ENCODE data around the gene CPSF7. TPM values are rescaled to one million over a fixed set of nuclear protein-coding genes. Genes with fewer than 3 reads are reported as not detected.
"Not testable (repeated sequence)": the region's sequence is repeated elsewhere in the genome, so short reads cannot be mapped to it uniquely, and the experiment has no call there.

CPSF7 gene
- polyA plus RNA-seq, 3 donors: 12.5 to 67.5 (median 20.1) TPM

GRCh38 chr11:61472282-61472681 lies 42.5 kb upstream of the CPSF7 start:
- Mint-ChIP-seq H3K27me3 (ENCODE audit: low read depth in 3 of 3) (peaks cover 0 to 2% (median 0%) of the 10 kb centered on the region in 3 donors), H3K36me3 (peaks cover 41 to 46% of the 10 kb centered on the region in 2 donors), H3K4me3 (no peak overlapping the region), H3K9me3 (peaks cover 0 to 2% (median 0%) of the 10 kb centered on the region in 7 donors), H3K4me1 (no peaks in the 10 kb centered on the region), H3K27ac (peak overlapping the region in 1 of 7 donors; percentile 3)
- H2AFZ ChIP-seq (ENCODE audit: insufficient read depth, low read depth, low read length, poor library complexity, severe bottlenecking): no peak overlapping the region
- no peak overlapping the region for H3K4me2 ChIP-seq (replicated peaks; ENCODE audit: extremely low read depth, low read length, poor library complexity, severe bottlenecking)
- intact Hi-C loops (cut with micrococcal nuclease): no loop called here
- H3K4me1 ChIP-seq (ENCODE audit: control insufficient read depth in 1 of 2, insufficient read depth in 2 of 2, low read length in 2 of 2): no peaks in the 10 kb centered on the region
- no peak overlapping the region for H3K27ac ChIP-seq (ENCODE audit: low read depth in 1 of 2, low read length in 2 of 2)
- no peak overlapping the region for H3K9ac ChIP-seq (ENCODE audit: insufficient read depth, low read length, poor library complexity, severe bottlenecking)
- no peaks in the 10 kb centered on the region for H3K27me3 ChIP-seq (ENCODE audit: control insufficient read depth in 2 of 2, insufficient read depth in 2 of 2, low read length in 2 of 2)
- WGBS (ENCODE audit: insufficient coverage): no CpG with 5 or more reads among the region's 5 CpGs
- TF ChIP-seq CTCF (IDR thresholded peaks at IDR 0.05): no peak
- H3K36me3 ChIP-seq (replicated peaks in 1 of 2; ENCODE audit: control insufficient read depth in 1 of 2, insufficient read depth in 2 of 2, low read length in 2 of 2): peaks cover 22 to 45% of the 10 kb centered on the region in 2 donors
- no peak for DNase-seq
- H3K4me3 ChIP-seq (replicated peaks in 1 of 3; ENCODE audit: low read depth in 2 of 3, low read length in 3 of 3): no peak overlapping the region
- H4K20me1 ChIP-seq (ENCODE audit: insufficient read depth, low read length): no peaks in the 10 kb centered on the region
- H3K9me3 ChIP-seq (replicated peaks in 1 of 2; ENCODE audit: control insufficient read depth in 1 of 2, insufficient read depth in 1 of 2, low read length in 2 of 2): no peaks in the 10 kb centered on the region
- no peaks in the 10 kb centered on the region for H3K79me2 ChIP-seq (ENCODE audit: insufficient read depth, low read length)

GRCh38 chr11:61468002-61468401 lies 38.2 kb upstream of the CPSF7 start:
- Histone ChIP-seq H3K4me1 (ENCODE audit: control insufficient read depth in 1 of 2, insufficient read depth in 2 of 2, low read length in 2 of 2) (no peaks in the 10 kb centered on the region), H3K9me3 (replicated peaks in 1 of 2; ENCODE audit: control insufficient read depth in 1 of 2, insufficient read depth in 1 of 2, low read length in 2 of 2) (no peaks in the 10 kb centered on the region), H3K27me3 (ENCODE audit: control insufficient read depth in 2 of 2, insufficient read depth in 2 of 2, low read length in 2 of 2) (no peaks in the 10 kb centered on the region), H3K4me3 (replicated peaks in 1 of 3; ENCODE audit: low read depth in 2 of 3, low read length in 3 of 3) (no peak overlapping the region), H3K79me2 (ENCODE audit: insufficient read depth, low read length) (no peaks in the 10 kb centered on the region), H3K9ac (ENCODE audit: insufficient read depth, low read length, poor library complexity, severe bottlenecking) (no peak overlapping the region), H3K36me3 (replicated peaks in 1 of 2; ENCODE audit: control insufficient read depth in 1 of 2, insufficient read depth in 2 of 2, low read length in 2 of 2) (peaks cover 23 to 32% of the 10 kb centered on the region in 2 donors), H3K27ac (ENCODE audit: low read depth in 1 of 2, low read length in 2 of 2) (no peak overlapping the region), H2AFZ (ENCODE audit: insufficient read depth, low read depth, low read length, poor library complexity, severe bottlenecking) (no peak overlapping the region), H4K20me1 (ENCODE audit: insufficient read depth, low read length) (no peaks in the 10 kb centered on the region), H3K4me2 (replicated peaks; ENCODE audit: extremely low read depth, low read length, poor library complexity, severe bottlenecking) (no peak overlapping the region)
- H3K4me1 Mint-ChIP-seq: no peaks in the 10 kb centered on the region
- peaks cover 0 to 3% (median 0%) of the 10 kb centered on the region in 7 donors for H3K9me3 Mint-ChIP-seq
- no peak for DNase-seq
- H3K27ac Mint-ChIP-seq: peak overlapping the region in 1 of 7 donors; percentile 41
- WGBS (ENCODE audit: insufficient coverage): 93% methylated on average over 6 of the region's 7 CpGs
- H3K4me3 Mint-ChIP-seq: no peak overlapping the region
- intact Hi-C loops (cut with micrococcal nuclease): no loop called here
- no peak for TF ChIP-seq CTCF (IDR thresholded peaks at IDR 0.05)
- peaks cover 0 to 3% (median 0%) of the 10 kb centered on the region in 3 donors for H3K27me3 Mint-ChIP-seq (ENCODE audit: low read depth in 3 of 3)
- H3K36me3 Mint-ChIP-seq: peaks cover 35 to 50% of the 10 kb centered on the region in 2 donors

DNA sequence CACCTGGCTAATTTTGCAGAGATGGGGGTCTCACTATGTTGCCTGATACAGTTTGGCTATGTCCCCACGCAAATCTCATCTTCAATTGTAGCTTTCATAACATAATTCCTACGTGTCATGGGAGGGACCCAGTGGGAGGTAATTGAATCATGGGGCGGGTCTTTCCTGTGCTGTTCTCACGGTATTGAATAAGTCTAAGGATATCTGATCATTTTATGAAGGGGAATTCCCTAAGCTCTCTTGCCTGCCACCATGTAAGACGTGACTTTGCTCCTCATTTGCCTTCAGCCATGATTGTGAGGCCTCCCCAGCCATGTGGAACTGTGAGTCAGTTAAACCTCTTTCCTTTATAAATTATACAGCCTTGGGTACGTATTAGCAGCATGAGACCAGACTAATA lies 37.8 kb upstream of the CPSF7 start:
- H3K4me1 Mint-ChIP-seq; H3K27ac Mint-ChIP-seq; H3K79me2 ChIP-seq (ENCODE audit: insufficient read depth, low read length); H3K4me3 Mint-ChIP-seq; H4K20me1 ChIP-seq (ENCODE audit: insufficient read depth, low read length); intact Hi-C loops (cut with micrococcal nuclease); H3K9me3 ChIP-seq (replicated peaks in 1 of 2; ENCODE audit: control insufficient read depth in 1 of 2, insufficient read depth in 1 of 2, low read length in 2 of 2); H3K9me3 Mint-ChIP-seq; H3K27me3 ChIP-seq (ENCODE audit: control insufficient read depth in 2 of 2, insufficient read depth in 2 of 2, low read length in 2 of 2); H3K4me2 ChIP-seq (replicated peaks; ENCODE audit: extremely low read depth, low read length, poor library complexity, severe bottlenecking); H3K27me3 Mint-ChIP-seq (ENCODE audit: low read depth in 3 of 3); H3K4me3 ChIP-seq (replicated peaks in 1 of 3; ENCODE audit: low read depth in 2 of 3, low read length in 3 of 3); H3K4me1 ChIP-seq (ENCODE audit: control insufficient read depth in 1 of 2, insufficient read depth in 2 of 2, low read length in 2 of 2); DNase-seq; H3K9ac ChIP-seq (ENCODE audit: insufficient read depth, low read length, poor library complexity, severe bottlenecking); H2AFZ ChIP-seq (ENCODE audit: insufficient read depth, low read depth, low read length, poor library complexity, severe bottlenecking); H3K27ac ChIP-seq (ENCODE audit: low read depth in 1 of 2, low read length in 2 of 2): not testable (repeated sequence)
- H3K36me3 ChIP-seq (replicated peaks in 1 of 2; ENCODE audit: control insufficient read depth in 1 of 2, insufficient read depth in 2 of 2, low read length in 2 of 2): peaks cover 19 to 31% of the 10 kb centered on the region in 2 donors
- WGBS (ENCODE audit: insufficient coverage): 86% methylated on average over 1 of the region's 6 CpGs
- peaks cover 31 to 48% of the 10 kb centered on the region in 2 donors for H3K36me3 Mint-ChIP-seq

Measured in CD14-positive monocyte (primary cell).